ENCODE results near the gene FARP2. TPM values are rescaled to one million over a fixed set of nuclear protein-coding genes. Genes with fewer than 3 reads are reported as not detected.
"Not testable (repeated sequence)": the region's sequence is repeated elsewhere in the genome, so short reads cannot be mapped to it uniquely, and the experiment has no call there.

The FARP2 gene
- total RNA-seq, 2 donors from 2014 or later = 48.1 to 67.4 TPM

DNA sequence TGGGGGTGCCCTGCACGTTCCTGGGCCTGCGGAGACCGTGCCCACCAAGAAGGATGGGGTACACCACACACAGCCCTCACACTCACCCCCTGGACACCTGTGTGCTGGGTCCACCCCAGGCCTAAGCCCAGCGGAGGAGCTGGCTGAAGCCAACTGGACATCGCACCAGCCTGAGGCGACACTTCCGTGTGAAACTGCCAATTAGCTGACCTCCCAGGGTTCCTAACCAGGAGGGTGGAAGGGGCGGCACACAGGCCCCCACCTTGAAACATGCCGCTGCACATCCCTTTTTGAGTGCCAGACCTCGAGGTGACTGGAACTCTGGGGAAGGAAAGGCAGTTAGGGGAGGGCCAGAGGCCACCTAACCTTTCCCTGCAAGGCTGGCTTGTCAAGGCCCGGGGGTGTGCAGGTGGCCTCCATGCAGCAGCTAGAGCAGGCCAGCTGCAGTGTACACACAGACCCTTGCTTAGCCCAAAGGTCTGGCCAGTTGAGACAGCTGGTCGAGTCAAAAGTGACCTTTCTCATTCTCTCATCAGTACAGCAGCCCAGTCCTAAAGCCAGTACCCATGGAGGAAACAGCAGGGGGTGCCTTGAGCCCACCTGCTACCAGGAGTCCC lies 147.8 kb downstream of the FARP2 start:
- DNase-seq (ENCODE audit: low spot score) (no peak), ATAC-seq (ENCODE audit: insufficient number of reproducible peaks, low FRiP score, low read depth) (no peak)
- Histone ChIP-seq H3K4me1 (ENCODE audit: control insufficient read depth in 1 of 2, low read depth in 2 of 2) (peaks cover 15 to 35% of the 10 kb centered on the region in 2 donors), H3K27ac (no peak overlapping the region), H3K4me3 (no peak overlapping the region), H3K36me3 (peaks cover 7% of the 10 kb centered on the region), H3K9me3 (no peaks in the 10 kb centered on the region), H3K27me3 (replicated peaks; ENCODE audit: insufficient read depth) (no peaks in the 10 kb centered on the region)
- no peak for TF ChIP-seq CTCF (IDR thresholded peaks at IDR 0.05)

DNA sequence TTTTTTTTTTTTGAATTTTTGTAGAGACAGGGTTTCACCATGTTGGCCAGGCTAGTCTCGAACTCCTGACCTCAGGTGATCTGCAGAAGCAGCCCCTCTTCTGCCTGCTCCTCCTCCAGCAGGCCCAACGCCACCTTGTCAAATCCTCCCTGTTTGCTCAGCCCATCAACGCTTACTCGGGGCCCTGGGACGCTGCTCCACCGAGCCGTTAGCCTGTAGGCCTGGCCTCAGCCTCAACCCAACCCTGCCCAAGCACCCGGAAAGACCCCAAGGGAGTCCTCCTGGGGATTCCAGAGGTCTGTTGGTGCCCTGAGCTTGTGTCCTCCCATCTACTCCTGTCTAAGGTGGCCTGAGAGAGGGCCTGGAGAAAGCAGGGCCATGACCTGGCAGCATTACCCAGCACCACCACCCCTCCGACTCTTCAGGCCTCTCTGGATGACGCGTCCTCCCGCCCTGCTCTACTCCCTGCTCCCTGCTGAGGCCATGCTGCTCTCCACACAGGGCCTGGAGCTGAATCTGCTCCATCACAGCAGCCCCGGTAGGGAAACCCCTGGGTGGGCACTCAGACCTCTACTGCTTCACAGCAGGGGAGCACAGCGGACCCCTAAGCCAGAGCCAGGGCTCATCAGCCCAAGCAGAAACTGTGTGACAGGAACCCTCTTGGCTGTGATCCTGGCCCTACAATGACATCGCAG lies 149.1 kb downstream of the FARP2 start:
- Histone ChIP-seq H3K9me3 (no peaks in the 10 kb centered on the region), H3K4me3 (no peak overlapping the region), H3K36me3 (peaks cover 7% of the 10 kb centered on the region), H3K27me3 (replicated peaks; ENCODE audit: insufficient read depth) (no peaks in the 10 kb centered on the region), H3K27ac (no peak overlapping the region), H3K4me1 (ENCODE audit: control insufficient read depth in 1 of 2, low read depth in 2 of 2) (peaks cover 20 to 46% of the 10 kb centered on the region in 2 donors)
- DNase-seq (ENCODE audit: low spot score) (no peak), ATAC-seq (ENCODE audit: insufficient number of reproducible peaks, low FRiP score, low read depth) (no peak)
- no peak for TF ChIP-seq CTCF (IDR thresholded peaks at IDR 0.05)

- no peaks in the 10 kb centered on the region for H3K27me3 ChIP-seq (replicated peaks; ENCODE audit: insufficient read depth)
- H3K4me3 ChIP-seq = no peak overlapping the region
- DNase-seq (ENCODE audit: low spot score) (no peak), ATAC-seq (ENCODE audit: insufficient number of reproducible peaks, low FRiP score, low read depth) (no peak)
- no peak overlapping the region for H3K27ac ChIP-seq
- no peaks in the 10 kb centered on the region for H3K9me3 ChIP-seq
- H3K36me3 ChIP-seq = peaks cover 7% of the 10 kb centered on the region
- peaks cover 20 to 46% of the 10 kb centered on the region in 2 donors for H3K4me1 ChIP-seq (ENCODE audit: control insufficient read depth in 1 of 2, low read depth in 2 of 2)
- no peak for TF ChIP-seq CTCF (IDR thresholded peaks at IDR 0.05)
Observed at GRCh38 chr2:241505781-241506201, 149.7 kb downstream of the FARP2 start.

GRCh38 chr2:241506317-241506716 lies 150.2 kb downstream of the FARP2 start:
- not testable (repeated sequence) for ATAC-seq (ENCODE audit: insufficient number of reproducible peaks, low FRiP score, low read depth); H3K36me3 ChIP-seq; H3K9me3 ChIP-seq; DNase-seq (ENCODE audit: low spot score); H3K4me3 ChIP-seq; H3K27ac ChIP-seq; H3K27me3 ChIP-seq (replicated peaks; ENCODE audit: insufficient read depth)
- H3K4me1 ChIP-seq (ENCODE audit: control insufficient read depth in 1 of 2, low read depth in 2 of 2) = peaks cover 20 to 46% of the 10 kb centered on the region in 2 donors

DNA sequence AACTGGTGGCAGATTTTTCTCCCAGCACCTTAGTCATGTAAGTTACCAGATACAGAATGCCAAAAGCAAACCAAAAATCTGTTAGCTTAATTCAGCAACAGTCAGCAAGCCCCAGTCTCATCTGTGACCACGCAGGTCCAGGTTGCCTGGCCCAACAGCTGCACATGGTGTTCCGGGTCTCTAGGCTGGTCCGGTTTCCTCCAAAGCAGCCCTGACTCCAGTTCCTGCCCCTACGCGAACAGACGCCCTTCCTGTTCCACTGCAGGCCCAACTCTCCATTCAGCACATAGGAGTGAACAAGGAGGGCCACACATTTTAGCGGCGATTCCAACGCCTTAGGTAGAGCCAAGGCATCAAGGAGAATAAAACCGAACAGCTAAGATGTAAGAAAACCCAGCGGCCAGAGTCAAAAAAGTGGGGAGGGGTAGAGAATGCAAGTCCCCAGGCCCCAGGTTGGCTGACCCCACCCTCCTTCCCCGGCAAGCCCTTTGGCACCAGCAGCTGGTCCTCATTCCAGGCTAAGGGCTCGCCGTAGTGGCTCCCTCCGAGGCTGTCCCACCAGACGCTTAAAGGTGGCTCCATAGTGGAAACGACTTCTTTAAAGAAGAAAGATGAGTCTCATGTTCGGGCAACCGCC lies 150.8 kb downstream of the FARP2 start:
- no peak for DNase-seq (ENCODE audit: low spot score)
- no peak overlapping the region for H3K27ac ChIP-seq
- H3K27me3 ChIP-seq (replicated peaks; ENCODE audit: insufficient read depth) = no peaks in the 10 kb centered on the region
- no peak for TF ChIP-seq CTCF (IDR thresholded peaks at IDR 0.05)
- H3K9me3 ChIP-seq = no peaks in the 10 kb centered on the region
- peaks cover 20 to 46% of the 10 kb centered on the region in 2 donors for H3K4me1 ChIP-seq (ENCODE audit: control insufficient read depth in 1 of 2, low read depth in 2 of 2)
- ATAC-seq (ENCODE audit: insufficient number of reproducible peaks, low FRiP score, low read depth) = no peak
- peak overlapping the region; percentile 85 for H3K4me3 ChIP-seq
- H3K36me3 ChIP-seq = no peaks in the 10 kb centered on the region
